GM23338 (cell line): ENCODE measurements around the gene FMO3. TPM values are rescaled to one million over a fixed set of nuclear protein-coding genes. Genes with fewer than 3 reads are reported as not detected.

Experiments used
- ATAC-seq: fragments of 200-7000 bp; cut with Tn5 transposase; 3 replicates; pipeline ENCODE4 v1.9.1; 2020
- DNase-seq: peaks from one replicate; pipeline ENCODE4 v3.0.0-alpha.2; 2015; ENCODE audit warnings: low spot score
- H2AFZ ChIP-seq: fragments of 200-600 bp; sonication (generic); 2 replicates; pipeline ENCODE4 v1.8.0; 2016; ENCODE audit warnings: antibody characterized with exemption, mild to moderate bottlenecking, moderate library complexity
- H3F3A ChIP-seq: fragments of 200-600 bp; sonication (generic); replicated peaks from 2 replicates; pipeline ENCODE4 v1.8.0; 2017; ENCODE audit warnings: antibody characterized with exemption, mixed run types, low read depth
- H3K27ac ChIP-seq: fragments of 200-600 bp; sonication (generic); 2 replicates; pipeline ENCODE4 v1.6.1; 2016; ENCODE audit warnings: low read depth
- H3K27me3 ChIP-seq: fragments of 200-600 bp; sonication (generic); 2 replicates; pipeline ENCODE4 v1.8.0; 2016; ENCODE audit warnings: mild to moderate bottlenecking, mixed run types, moderate library complexity; ENCODE audit not compliant: insufficient read depth
- H3K36me3 ChIP-seq: fragments of 200-600 bp; sonication (generic); 2 replicates; pipeline ENCODE4 v1.8.0; 2016; ENCODE audit warnings: mild to moderate bottlenecking; ENCODE audit not compliant: insufficient read depth
- H3K4me1 ChIP-seq: fragments of 200-600 bp; sonication (generic); 2 replicates; pipeline ENCODE4 v1.8.0; 2016; ENCODE audit warnings: mild to moderate bottlenecking, moderate library complexity; ENCODE audit not compliant: insufficient read depth
- H3K4me2 ChIP-seq: fragments of 200-600 bp; sonication (generic); 2 replicates; pipeline ENCODE4 v1.7.1; 2017; ENCODE audit warnings: mixed run types
- H3K4me3 ChIP-seq: fragments of 200-600 bp; sonication (generic); 2 replicates; pipeline ENCODE4 v1.6.1; 2016; ENCODE audit warnings: mixed run types
- H3K79me2 ChIP-seq: fragments of 200-600 bp; sonication (generic); replicated peaks from 2 replicates; pipeline ENCODE4 v1.8.0; 2017; ENCODE audit warnings: mild to moderate bottlenecking; ENCODE audit not compliant: insufficient read depth
- H3K9me2 ChIP-seq: fragments of 200-600 bp; sonication (generic); 2 replicates; pipeline ENCODE4 v1.8.0; 2017; ENCODE audit not compliant: insufficient read depth
- H4K20me1 ChIP-seq: fragments of 200-600 bp; sonication (generic); replicated peaks from 2 replicates; pipeline ENCODE4 v1.8.0; 2017; ENCODE audit warnings: mild to moderate bottlenecking; ENCODE audit not compliant: insufficient read depth
- H3K27ac Mint-ChIP-seq: 2 replicates; pipeline ENCODE4 v1.8.0; 2020; ENCODE audit warnings: inconsistent platforms, mild to moderate bottlenecking, moderate library complexity, mixed read lengths
- H3K27me3 Mint-ChIP-seq: 3 replicates; pipeline ENCODE4 v1.8.0; 2022; ENCODE audit warnings: low read depth, mild to moderate bottlenecking, moderate library complexity, mixed read lengths, inconsistent platforms; ENCODE audit not compliant: insufficient read depth, poor library complexity
- H3K36me3 Mint-ChIP-seq: 3 replicates; pipeline ENCODE4 v1.8.0; 2021; ENCODE audit warnings: low read depth, mild to moderate bottlenecking, inconsistent platforms, moderate library complexity, mixed read lengths
- H3K4me1 Mint-ChIP-seq: 3 replicates; pipeline ENCODE4 v1.8.0; 2020; ENCODE audit warnings: mild to moderate bottlenecking, inconsistent platforms, mixed read lengths
- H3K4me3 Mint-ChIP-seq: 3 replicates; pipeline ENCODE4 v1.8.0; 2021; ENCODE audit warnings: moderate library complexity, mild to moderate bottlenecking, inconsistent platforms, mixed read lengths
- H3K9me3 Mint-ChIP-seq: 3 replicates; pipeline ENCODE4 v1.8.0; 2020; ENCODE audit warnings: moderate library complexity, mild to moderate bottlenecking, inconsistent platforms, mixed read lengths
- CREB1 ChIP-seq: fragments of 250-450 bp; sonication (Bioruptor Pico); IDR thresholded peaks from 2 replicates; pipeline ENCODE4 v1.5.0; 2020; ENCODE audit warnings: low read depth, mild to moderate bottlenecking, moderate library complexity
- EZH2 ChIP-seq: fragments of 200-600 bp; sonication (generic); IDR thresholded peaks from one replicate; pipeline ENCODE4 v1.8.0; 2017; ENCODE audit warnings: antibody characterized with exemption, mild to moderate bottlenecking, low read depth; ENCODE audit not compliant: unreplicated experiment
- JUNB ChIP-seq: IDR thresholded peaks from one replicate; pipeline ENCODE4 v1.6.1; 2016; ENCODE audit warnings: antibody characterized with exemption; ENCODE audit not compliant: unreplicated experiment
- NANOG ChIP-seq: IDR thresholded peaks from 2 replicates; pipeline ENCODE4 v1.6.1; 2016; ENCODE audit warnings: antibody characterized with exemption, borderline replicate concordance
- POLR2AphosphoS5 ChIP-seq: IDR thresholded peaks from 2 replicates; pipeline ENCODE4 v1.6.1; 2016; ENCODE audit warnings: antibody characterized with exemption, low read depth
- STAT1 ChIP-seq: IDR thresholded peaks from one replicate; pipeline ENCODE4 v1.6.1; 2016; ENCODE audit warnings: antibody characterized with exemption; ENCODE audit not compliant: unreplicated experiment
- ZNF331 ChIP-seq: fragments of 250-450 bp; sonication (Bioruptor Pico); IDR thresholded peaks from 2 replicates; pipeline ENCODE4 v1.5.0; 2020; ENCODE audit warnings: low read depth, mild to moderate bottlenecking, moderate library complexity
- polyA plus RNA-seq: library from polyadenylated mRNA; unstranded; fragments of >200 nt; fragmentation: Nextera tagmentation; extraction: Ambion mirVana; gene quantifications from 2 replicates; pipeline ENCODE4 v1.2.1, GENCODE V29; 2016
- total RNA-seq: library from RNA; depleted of rRNA; stranded (reverse); fragments of >200 nt; shearing (Covaris generic); gene quantifications from 2 replicates; pipeline ENCODE4 v1.2.3, GENCODE V29; 2014
- TF ChIP-seq, protein P1 (sequence below), 2 experiments: fragments of 200-600 bp in 1 of 2; sonication (generic) in 1 of 2; conservative IDR thresholded peaks; 2 replicates each; pipeline versions ENCODE4 v1.5.1 to v1.6.1; 2016 to 2017; ENCODE audit warnings: antibody characterized with exemption in 2 of 2, low read depth in 2 of 2, mild to moderate bottlenecking in 2 of 2, moderate library complexity in 1 of 2
- TF ChIP-seq, protein P2 (sequence below): fragments of 250-450 bp; sonication (Bioruptor Pico); IDR thresholded peaks from 2 replicates; pipeline ENCODE4 v1.5.0; 2020; ENCODE audit warnings: mild to moderate bottlenecking, moderate library complexity
- TF ChIP-seq, protein P3 (sequence below): IDR thresholded peaks from one replicate; pipeline ENCODE4 v1.6.1; 2018; ENCODE audit warnings: antibody characterized with exemption; ENCODE audit not compliant: unreplicated experiment

Gene FMO3
- total and polyA plus RNA-seq, 2 experiments from 2014 or later = 0.26 TPM; not detected in 1

DNA sequence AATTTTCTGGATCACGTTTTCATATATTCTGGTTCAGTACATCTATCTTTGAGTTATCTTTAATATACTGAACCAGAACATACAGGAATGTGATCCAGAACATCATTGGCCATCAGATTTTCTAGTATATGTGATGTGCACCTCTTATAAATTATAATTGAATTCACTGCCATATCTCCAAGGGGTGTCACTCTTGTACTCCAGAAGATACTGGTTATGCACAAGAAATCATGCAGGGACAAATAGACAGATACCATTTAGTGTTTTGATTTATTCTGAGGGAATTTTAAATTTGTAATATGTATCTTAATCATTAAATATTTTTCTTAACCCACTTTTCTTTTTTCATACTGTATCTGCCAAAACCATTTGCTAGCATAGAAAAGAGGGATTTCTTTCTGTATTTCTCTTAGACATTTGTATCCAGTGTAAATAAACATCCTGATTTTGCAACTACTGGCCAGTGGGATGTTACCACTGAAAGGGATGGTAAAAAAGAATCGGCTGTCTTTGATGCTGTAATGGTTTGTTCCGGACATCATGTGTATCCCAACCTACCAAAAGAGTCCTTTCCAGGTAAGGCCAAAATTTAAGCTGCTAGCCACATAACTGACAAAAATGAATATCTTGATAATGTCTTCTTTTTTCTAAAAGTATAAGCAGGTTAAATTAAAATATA, 16.7 kb downstream of the FMO3 start:
- H3K4me3 ChIP-seq = no peak overlapping the region

More for the DNA sequence above, 16.7 kb downstream of the FMO3 start:
- Histone ChIP-seq H2AFZ (no peak overlapping the region), H3K36me3 (no peaks in the 10 kb centered on the region), H3K27ac (no peak overlapping the region), H3K4me2 (no peak overlapping the region), H3K79me2 (no peaks in the 10 kb centered on the region), H3F3A (no peaks in the 10 kb centered on the region), H3K27me3 (no peaks in the 10 kb centered on the region), H3K9me2 (0 out of 2 replicates have a peak, but pooled peaks cover under 1% of the 10 kb centered on the region), H3K4me1 (peaks cover 7% of the 10 kb centered on the region; the same call in 1 of the 2 replicates), H4K20me1 (no peaks in the 10 kb centered on the region)
- H3K27me3 Mint-ChIP-seq = no peaks in the 10 kb centered on the region
- no peak for TF ChIP-seq EZH2
- TF ChIP-seq, protein P1, sequence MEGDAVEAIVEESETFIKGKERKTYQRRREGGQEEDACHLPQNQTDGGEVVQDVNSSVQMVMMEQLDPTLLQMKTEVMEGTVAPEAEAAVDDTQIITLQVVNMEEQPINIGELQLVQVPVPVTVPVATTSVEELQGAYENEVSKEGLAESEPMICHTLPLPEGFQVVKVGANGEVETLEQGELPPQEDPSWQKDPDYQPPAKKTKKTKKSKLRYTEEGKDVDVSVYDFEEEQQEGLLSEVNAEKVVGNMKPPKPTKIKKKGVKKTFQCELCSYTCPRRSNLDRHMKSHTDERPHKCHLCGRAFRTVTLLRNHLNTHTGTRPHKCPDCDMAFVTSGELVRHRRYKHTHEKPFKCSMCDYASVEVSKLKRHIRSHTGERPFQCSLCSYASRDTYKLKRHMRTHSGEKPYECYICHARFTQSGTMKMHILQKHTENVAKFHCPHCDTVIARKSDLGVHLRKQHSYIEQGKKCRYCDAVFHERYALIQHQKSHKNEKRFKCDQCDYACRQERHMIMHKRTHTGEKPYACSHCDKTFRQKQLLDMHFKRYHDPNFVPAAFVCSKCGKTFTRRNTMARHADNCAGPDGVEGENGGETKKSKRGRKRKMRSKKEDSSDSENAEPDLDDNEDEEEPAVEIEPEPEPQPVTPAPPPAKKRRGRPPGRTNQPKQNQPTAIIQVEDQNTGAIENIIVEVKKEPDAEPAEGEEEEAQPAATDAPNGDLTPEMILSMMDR (conservative IDR thresholded peaks at IDR 0.05; ENCODE audit: low read depth in 2 of 2) = no peak
- TF ChIP-seq NANOG = no peak
- TF ChIP-seq JUNB = no peak
- no peak for TF ChIP-seq POLR2AphosphoS5
- TF ChIP-seq ZNF331 (CRISPR knock-in tag) = no peak
- TF ChIP-seq, protein P2, sequence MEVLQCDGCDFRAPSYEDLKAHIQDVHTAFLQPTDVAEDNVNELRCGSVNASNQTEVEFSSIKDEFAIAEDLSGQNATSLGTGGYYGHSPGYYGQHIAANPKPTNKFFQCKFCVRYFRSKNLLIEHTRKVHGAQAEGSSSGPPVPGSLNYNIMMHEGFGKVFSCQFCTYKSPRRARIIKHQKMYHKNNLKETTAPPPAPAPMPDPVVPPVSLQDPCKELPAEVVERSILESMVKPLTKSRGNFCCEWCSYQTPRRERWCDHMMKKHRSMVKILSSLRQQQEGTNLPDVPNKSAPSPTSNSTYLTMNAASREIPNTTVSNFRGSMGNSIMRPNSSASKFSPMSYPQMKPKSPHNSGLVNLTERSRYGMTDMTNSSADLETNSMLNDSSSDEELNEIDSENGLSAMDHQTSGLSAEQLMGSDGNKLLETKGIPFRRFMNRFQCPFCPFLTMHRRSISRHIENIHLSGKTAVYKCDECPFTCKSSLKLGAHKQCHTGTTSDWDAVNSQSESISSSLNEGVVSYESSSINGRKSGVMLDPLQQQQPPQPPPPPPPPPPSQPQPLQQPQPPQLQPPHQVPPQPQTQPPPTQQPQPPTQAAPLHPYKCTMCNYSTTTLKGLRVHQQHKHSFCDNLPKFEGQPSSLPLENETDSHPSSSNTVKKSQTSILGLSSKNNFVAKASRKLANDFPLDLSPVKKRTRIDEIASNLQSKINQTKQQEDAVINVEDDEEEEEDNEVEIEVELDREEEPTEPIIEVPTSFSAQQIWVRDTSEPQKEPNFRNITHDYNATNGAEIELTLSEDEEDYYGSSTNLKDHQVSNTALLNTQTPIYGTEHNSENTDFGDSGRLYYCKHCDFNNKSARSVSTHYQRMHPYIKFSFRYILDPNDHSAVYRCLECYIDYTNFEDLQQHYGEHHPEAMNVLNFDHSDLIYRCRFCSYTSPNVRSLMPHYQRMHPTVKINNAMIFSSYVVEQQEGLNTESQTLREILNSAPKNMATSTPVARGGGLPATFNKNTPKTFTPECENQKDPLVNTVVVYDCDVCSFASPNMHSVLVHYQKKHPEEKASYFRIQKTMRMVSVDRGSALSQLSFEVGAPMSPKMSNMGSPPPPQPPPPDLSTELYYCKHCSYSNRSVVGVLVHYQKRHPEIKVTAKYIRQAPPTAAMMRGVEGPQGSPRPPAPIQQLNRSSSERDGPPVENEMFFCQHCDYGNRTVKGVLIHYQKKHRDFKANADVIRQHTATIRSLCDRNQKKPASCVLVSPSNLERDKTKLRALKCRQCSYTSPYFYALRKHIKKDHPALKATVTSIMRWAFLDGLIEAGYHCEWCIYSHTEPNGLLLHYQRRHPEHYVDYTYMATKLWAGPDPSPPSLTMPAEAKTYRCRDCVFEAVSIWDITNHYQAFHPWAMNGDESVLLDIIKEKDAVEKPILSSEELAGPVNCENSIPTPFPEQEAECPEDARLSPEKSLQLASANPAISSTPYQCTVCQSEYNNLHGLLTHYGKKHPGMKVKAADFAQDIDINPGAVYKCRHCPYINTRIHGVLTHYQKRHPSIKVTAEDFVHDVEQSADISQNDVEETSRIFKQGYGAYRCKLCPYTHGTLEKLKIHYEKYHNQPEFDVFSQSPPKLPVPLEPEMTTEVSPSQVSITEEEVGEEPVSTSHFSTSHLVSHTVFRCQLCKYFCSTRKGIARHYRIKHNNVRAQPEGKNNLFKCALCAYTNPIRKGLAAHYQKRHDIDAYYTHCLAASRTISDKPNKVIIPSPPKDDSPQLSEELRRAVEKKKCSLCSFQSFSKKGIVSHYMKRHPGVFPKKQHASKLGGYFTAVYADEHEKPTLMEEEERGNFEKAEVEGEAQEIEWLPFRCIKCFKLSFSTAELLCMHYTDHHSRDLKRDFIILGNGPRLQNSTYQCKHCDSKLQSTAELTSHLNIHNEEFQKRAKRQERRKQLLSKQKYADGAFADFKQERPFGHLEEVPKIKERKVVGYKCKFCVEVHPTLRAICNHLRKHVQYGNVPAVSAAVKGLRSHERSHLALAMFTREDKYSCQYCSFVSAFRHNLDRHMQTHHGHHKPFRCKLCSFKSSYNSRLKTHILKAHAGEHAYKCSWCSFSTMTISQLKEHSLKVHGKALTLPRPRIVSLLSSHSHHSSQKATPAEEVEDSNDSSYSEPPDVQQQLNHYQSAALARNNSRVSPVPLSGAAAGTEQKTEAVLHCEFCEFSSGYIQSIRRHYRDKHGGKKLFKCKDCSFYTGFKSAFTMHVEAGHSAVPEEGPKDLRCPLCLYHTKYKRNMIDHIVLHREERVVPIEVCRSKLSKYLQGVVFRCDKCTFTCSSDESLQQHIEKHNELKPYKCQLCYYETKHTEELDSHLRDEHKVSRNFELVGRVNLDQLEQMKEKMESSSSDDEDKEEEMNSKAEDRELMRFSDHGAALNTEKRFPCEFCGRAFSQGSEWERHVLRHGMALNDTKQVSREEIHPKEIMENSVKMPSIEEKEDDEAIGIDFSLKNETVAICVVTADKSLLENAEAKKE (CRISPR knock-in tag) = no peak
- TF ChIP-seq CREB1 (CRISPR knock-in tag) = no peak
- TF ChIP-seq STAT1 = no peak
- TF ChIP-seq, protein P3, sequence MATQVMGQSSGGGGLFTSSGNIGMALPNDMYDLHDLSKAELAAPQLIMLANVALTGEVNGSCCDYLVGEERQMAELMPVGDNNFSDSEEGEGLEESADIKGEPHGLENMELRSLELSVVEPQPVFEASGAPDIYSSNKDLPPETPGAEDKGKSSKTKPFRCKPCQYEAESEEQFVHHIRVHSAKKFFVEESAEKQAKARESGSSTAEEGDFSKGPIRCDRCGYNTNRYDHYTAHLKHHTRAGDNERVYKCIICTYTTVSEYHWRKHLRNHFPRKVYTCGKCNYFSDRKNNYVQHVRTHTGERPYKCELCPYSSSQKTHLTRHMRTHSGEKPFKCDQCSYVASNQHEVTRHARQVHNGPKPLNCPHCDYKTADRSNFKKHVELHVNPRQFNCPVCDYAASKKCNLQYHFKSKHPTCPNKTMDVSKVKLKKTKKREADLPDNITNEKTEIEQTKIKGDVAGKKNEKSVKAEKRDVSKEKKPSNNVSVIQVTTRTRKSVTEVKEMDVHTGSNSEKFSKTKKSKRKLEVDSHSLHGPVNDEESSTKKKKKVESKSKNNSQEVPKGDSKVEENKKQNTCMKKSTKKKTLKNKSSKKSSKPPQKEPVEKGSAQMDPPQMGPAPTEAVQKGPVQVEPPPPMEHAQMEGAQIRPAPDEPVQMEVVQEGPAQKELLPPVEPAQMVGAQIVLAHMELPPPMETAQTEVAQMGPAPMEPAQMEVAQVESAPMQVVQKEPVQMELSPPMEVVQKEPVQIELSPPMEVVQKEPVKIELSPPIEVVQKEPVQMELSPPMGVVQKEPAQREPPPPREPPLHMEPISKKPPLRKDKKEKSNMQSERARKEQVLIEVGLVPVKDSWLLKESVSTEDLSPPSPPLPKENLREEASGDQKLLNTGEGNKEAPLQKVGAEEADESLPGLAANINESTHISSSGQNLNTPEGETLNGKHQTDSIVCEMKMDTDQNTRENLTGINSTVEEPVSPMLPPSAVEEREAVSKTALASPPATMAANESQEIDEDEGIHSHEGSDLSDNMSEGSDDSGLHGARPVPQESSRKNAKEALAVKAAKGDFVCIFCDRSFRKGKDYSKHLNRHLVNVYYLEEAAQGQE = no peak
- H3K4me1 Mint-ChIP-seq = peaks cover 7% of the 10 kb centered on the region
- ATAC-seq (no peak), DNase-seq (no peak)
- H3K27ac Mint-ChIP-seq = no peak overlapping the region
- H3K4me3 Mint-ChIP-seq = no peak overlapping the region
- H3K36me3 Mint-ChIP-seq = no peaks in the 10 kb centered on the region
- no peaks in the 10 kb centered on the region for H3K9me3 Mint-ChIP-seq
